ENCODE measurements around the gene POMT2. TPM values are rescaled to one million over a fixed set of nuclear protein-coding genes. Genes with fewer than 3 reads are reported as not detected.

POMT2 gene
- polyA plus RNA-seq, 1 of the 3 experiments (the other 2 are of a cell fraction) = 19.9 TPM

DNA sequence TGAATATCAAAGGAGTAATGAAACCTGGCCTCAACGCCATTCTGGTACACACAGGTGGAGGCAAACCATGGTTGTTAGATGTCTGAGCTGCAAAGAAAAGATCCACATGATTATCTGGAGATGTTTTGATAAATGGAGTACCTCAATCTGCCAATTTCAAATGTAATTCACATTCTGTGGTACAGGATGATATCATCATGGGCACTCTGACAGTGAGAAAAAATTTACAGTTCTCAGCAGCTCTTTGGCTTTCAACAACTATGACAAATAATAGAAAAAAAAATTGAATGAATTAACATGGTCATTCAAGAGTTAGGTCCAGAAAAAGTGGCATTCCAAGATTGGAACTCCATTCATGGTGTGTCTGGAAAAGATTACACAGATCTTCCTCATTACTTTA is 38.9 kb upstream of the POMT2 start:
- Histone ChIP-seq H3K9me2 (no peaks in the 10 kb centered on the region), H3K4me3 (ENCODE audit: low read depth in 2 of 2, low read length in 1 of 2) (no peak overlapping the region), H3F3A (replicated peaks; ENCODE audit: insufficient read depth) (no peaks in the 10 kb centered on the region), H3K79me2 (ENCODE audit: insufficient read depth) (no peaks in the 10 kb centered on the region), H3K27ac (ENCODE audit: low read depth in 2 of 2, low read length in 1 of 2) (no peak overlapping the region), H3K27me3 (ENCODE audit: insufficient read depth) (no peaks in the 10 kb centered on the region), H3K4me1 (ENCODE audit: control insufficient read depth in 1 of 2, insufficient read depth in 2 of 2, low read depth in 1 of 2, low read length in 1 of 2) (no peaks in the 10 kb centered on the region; a peak in 1 of 4 replicates), H3K4me2 (no peak overlapping the region), H2AFZ (ENCODE audit: low read depth) (no peak overlapping the region), H4K20me1 (ENCODE audit: insufficient read depth) (no peaks in the 10 kb centered on the region), H3K9ac (no peak overlapping the region), H3K36me3 (replicated peaks in 1 of 2; ENCODE audit: control insufficient read depth in 1 of 2, insufficient read depth in 2 of 2, low read length in 1 of 2) (no peaks in the 10 kb centered on the region), H3K9me3 (no peaks in the 10 kb centered on the region)
- TF ChIP-seq, protein P1, sequence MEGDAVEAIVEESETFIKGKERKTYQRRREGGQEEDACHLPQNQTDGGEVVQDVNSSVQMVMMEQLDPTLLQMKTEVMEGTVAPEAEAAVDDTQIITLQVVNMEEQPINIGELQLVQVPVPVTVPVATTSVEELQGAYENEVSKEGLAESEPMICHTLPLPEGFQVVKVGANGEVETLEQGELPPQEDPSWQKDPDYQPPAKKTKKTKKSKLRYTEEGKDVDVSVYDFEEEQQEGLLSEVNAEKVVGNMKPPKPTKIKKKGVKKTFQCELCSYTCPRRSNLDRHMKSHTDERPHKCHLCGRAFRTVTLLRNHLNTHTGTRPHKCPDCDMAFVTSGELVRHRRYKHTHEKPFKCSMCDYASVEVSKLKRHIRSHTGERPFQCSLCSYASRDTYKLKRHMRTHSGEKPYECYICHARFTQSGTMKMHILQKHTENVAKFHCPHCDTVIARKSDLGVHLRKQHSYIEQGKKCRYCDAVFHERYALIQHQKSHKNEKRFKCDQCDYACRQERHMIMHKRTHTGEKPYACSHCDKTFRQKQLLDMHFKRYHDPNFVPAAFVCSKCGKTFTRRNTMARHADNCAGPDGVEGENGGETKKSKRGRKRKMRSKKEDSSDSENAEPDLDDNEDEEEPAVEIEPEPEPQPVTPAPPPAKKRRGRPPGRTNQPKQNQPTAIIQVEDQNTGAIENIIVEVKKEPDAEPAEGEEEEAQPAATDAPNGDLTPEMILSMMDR (IDR thresholded peaks at IDR 0.05) = no peak
- TF ChIP-seq NFIC (IDR thresholded peaks at IDR 0.05; ENCODE audit: borderline replicate concordance) = no peak
- TF ChIP-seq SMC3 (IDR thresholded peaks at IDR 0.05; ENCODE audit: low read depth, low read length) = no peak
- TF ChIP-seq FOXJ3 (CRISPR knock-in tag; IDR thresholded peaks at IDR 0.05) = no peak
- TF ChIP-seq CHD2 (IDR thresholded peaks at IDR 0.05; ENCODE audit: low read length, partially characterized antibody) = no peak
- TF ChIP-seq MXI1 (IDR thresholded peaks at IDR 0.05; ENCODE audit: low read depth, low read length) = no peak
- TF ChIP-seq, protein P2, sequence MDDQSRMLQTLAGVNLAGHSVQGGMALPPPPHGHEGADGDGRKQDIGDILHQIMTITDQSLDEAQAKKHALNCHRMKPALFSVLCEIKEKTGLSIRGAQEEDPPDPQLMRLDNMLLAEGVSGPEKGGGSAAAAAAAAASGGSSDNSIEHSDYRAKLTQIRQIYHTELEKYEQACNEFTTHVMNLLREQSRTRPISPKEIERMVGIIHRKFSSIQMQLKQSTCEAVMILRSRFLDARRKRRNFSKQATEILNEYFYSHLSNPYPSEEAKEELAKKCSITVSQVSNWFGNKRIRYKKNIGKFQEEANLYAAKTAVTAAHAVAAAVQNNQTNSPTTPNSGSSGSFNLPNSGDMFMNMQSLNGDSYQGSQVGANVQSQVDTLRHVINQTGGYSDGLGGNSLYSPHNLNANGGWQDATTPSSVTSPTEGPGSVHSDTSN (IDR thresholded peaks at IDR 0.05) = no peak
- no peak for TF ChIP-seq MEF2A (IDR thresholded peaks at IDR 0.05; ENCODE audit: borderline replicate concordance, low read depth)
- TF ChIP-seq FOSL2 (IDR thresholded peaks at IDR 0.05; ENCODE audit: borderline replicate concordance, low read depth) = no peak
- TF ChIP-seq TAF1 (IDR thresholded peaks at IDR 0.05; ENCODE audit: borderline replicate concordance, low read depth, low read length) = no peak
- TF ChIP-seq RXRA (IDR thresholded peaks at IDR 0.05; ENCODE audit: borderline replicate concordance, low read depth) = no peak
- TF ChIP-seq ELF1 (IDR thresholded peaks at IDR 0.05) = no peak
- TF ChIP-seq, protein P3, sequence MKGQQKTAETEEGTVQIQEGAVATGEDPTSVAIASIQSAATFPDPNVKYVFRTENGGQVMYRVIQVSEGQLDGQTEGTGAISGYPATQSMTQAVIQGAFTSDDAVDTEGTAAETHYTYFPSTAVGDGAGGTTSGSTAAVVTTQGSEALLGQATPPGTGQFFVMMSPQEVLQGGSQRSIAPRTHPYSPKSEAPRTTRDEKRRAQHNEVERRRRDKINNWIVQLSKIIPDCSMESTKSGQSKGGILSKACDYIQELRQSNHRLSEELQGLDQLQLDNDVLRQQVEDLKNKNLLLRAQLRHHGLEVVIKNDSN (IDR thresholded peaks at IDR 0.05; ENCODE audit: borderline replicate concordance, low read depth) = no peak
- TF ChIP-seq EZH2phosphoT487 (IDR thresholded peaks at IDR 0.05; ENCODE audit: borderline replicate concordance, low read depth) = no peak
- DNase-seq = no peak
- ChIA-PET POLR2A (no interaction called here), CTCF (no interaction called here)
- 95% methylated on average over 1 of the region's 1 CpG for WGBS (ENCODE audit: low lambda C conversion rate)

DNA sequence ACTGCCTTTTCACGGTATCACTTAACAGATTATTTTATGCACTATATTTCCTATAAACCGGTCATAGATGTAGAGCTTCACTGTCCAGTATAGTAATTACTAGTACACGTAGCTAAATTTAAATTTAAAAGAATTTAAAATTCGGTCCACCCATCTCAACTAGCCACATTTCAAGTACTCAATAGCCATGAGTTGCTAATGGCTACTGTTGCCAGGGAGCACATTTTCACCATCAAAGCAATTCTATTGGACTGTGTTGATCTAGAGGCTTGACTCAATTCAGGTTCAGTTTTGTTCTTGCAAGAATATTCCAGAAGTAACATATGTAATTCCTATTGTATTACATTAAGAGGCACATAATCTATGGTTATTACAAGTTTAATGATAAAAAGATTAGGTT is 36.2 kb upstream of the POMT2 start:
- H4K20me1 ChIP-seq (ENCODE audit: insufficient read depth) = no peaks in the 10 kb centered on the region
- no peak overlapping the region for H2AFZ ChIP-seq (ENCODE audit: low read depth)
- H3K9me3 ChIP-seq = no peaks in the 10 kb centered on the region
- H3F3A ChIP-seq (replicated peaks; ENCODE audit: insufficient read depth) = no peaks in the 10 kb centered on the region
- H3K9me2 ChIP-seq = no peaks in the 10 kb centered on the region
- H3K79me2 ChIP-seq (ENCODE audit: insufficient read depth) = no peaks in the 10 kb centered on the region
- POLR2A ChIA-PET = interaction anchor here (0.7 kb wide), 1 partner anchor 20 kb away, joined by 3 read pairs; the partner anchor contains the start of genes SAMD15 and TMED8
- CTCF ChIA-PET = interaction anchor here (0.5 to 0.7 kb wide), 2 partner anchors 103 to 128 kb away, joined by 3 read pairs; no protein-coding TSS in a partner anchor
- 97% methylated on average over 4 of the region's 4 CpGs for WGBS (ENCODE audit: low lambda C conversion rate)
- no peaks in the 10 kb centered on the region for H3K36me3 ChIP-seq (replicated peaks in 1 of 2; ENCODE audit: control insufficient read depth in 1 of 2, insufficient read depth in 2 of 2, low read length in 1 of 2)
- no peak overlapping the region for H3K27ac ChIP-seq (ENCODE audit: low read depth in 2 of 2, low read length in 1 of 2)
- no peak for DNase-seq
- no peak overlapping the region for H3K9ac ChIP-seq
- no peak overlapping the region for H3K4me2 ChIP-seq
- no peaks in the 10 kb centered on the region; a peak in 1 of 4 replicates for H3K4me1 ChIP-seq (ENCODE audit: control insufficient read depth in 1 of 2, insufficient read depth in 2 of 2, low read depth in 1 of 2, low read length in 1 of 2)
- H3K4me3 ChIP-seq (ENCODE audit: low read depth in 2 of 2, low read length in 1 of 2) = no peak overlapping the region
- no peaks in the 10 kb centered on the region for H3K27me3 ChIP-seq (ENCODE audit: insufficient read depth)
- TF ChIP-seq, protein P4, sequence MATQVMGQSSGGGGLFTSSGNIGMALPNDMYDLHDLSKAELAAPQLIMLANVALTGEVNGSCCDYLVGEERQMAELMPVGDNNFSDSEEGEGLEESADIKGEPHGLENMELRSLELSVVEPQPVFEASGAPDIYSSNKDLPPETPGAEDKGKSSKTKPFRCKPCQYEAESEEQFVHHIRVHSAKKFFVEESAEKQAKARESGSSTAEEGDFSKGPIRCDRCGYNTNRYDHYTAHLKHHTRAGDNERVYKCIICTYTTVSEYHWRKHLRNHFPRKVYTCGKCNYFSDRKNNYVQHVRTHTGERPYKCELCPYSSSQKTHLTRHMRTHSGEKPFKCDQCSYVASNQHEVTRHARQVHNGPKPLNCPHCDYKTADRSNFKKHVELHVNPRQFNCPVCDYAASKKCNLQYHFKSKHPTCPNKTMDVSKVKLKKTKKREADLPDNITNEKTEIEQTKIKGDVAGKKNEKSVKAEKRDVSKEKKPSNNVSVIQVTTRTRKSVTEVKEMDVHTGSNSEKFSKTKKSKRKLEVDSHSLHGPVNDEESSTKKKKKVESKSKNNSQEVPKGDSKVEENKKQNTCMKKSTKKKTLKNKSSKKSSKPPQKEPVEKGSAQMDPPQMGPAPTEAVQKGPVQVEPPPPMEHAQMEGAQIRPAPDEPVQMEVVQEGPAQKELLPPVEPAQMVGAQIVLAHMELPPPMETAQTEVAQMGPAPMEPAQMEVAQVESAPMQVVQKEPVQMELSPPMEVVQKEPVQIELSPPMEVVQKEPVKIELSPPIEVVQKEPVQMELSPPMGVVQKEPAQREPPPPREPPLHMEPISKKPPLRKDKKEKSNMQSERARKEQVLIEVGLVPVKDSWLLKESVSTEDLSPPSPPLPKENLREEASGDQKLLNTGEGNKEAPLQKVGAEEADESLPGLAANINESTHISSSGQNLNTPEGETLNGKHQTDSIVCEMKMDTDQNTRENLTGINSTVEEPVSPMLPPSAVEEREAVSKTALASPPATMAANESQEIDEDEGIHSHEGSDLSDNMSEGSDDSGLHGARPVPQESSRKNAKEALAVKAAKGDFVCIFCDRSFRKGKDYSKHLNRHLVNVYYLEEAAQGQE (IDR thresholded peaks at IDR 0.05; ENCODE audit: low read depth, low read length) = no peak
- no peak for TF ChIP-seq EZH2phosphoT487 (IDR thresholded peaks at IDR 0.05; ENCODE audit: borderline replicate concordance, low read depth)
- no peak for TF ChIP-seq MEF2A (IDR thresholded peaks at IDR 0.05; ENCODE audit: borderline replicate concordance, low read depth)
- TF ChIP-seq, protein P5, sequence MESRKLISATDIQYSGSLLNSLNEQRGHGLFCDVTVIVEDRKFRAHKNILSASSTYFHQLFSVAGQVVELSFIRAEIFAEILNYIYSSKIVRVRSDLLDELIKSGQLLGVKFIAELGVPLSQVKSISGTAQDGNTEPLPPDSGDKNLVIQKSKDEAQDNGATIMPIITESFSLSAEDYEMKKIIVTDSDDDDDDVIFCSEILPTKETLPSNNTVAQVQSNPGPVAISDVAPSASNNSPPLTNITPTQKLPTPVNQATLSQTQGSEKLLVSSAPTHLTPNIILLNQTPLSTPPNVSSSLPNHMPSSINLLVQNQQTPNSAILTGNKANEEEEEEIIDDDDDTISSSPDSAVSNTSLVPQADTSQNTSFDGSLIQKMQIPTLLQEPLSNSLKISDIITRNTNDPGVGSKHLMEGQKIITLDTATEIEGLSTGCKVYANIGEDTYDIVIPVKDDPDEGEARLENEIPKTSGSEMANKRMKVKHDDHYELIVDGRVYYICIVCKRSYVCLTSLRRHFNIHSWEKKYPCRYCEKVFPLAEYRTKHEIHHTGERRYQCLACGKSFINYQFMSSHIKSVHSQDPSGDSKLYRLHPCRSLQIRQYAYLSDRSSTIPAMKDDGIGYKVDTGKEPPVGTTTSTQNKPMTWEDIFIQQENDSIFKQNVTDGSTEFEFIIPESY (IDR thresholded peaks at IDR 0.05; ENCODE audit: borderline replicate concordance, low read depth) = no peak
- no peak for TF ChIP-seq RXRA (IDR thresholded peaks at IDR 0.05; ENCODE audit: borderline replicate concordance, low read depth)
- no peak for TF ChIP-seq CHD2 (IDR thresholded peaks at IDR 0.05; ENCODE audit: low read length, partially characterized antibody)

Measured in SK-N-SH (cell line).